TTC549 (cell line): ENCODE measurements around the gene TCEAL2.
"Not testable (repeated sequence)": the region's sequence is repeated elsewhere in the genome, so short reads cannot be mapped to it uniquely, and the experiment has no call there.

Experiments used
- FAIRE-seq: peaks from 2 replicates; lab custom pipeline; 2012; peaks lifted over from hg19 to GRCh38; lab: Jason Lieb, UNC

The TCEAL2 gene

DNA sequence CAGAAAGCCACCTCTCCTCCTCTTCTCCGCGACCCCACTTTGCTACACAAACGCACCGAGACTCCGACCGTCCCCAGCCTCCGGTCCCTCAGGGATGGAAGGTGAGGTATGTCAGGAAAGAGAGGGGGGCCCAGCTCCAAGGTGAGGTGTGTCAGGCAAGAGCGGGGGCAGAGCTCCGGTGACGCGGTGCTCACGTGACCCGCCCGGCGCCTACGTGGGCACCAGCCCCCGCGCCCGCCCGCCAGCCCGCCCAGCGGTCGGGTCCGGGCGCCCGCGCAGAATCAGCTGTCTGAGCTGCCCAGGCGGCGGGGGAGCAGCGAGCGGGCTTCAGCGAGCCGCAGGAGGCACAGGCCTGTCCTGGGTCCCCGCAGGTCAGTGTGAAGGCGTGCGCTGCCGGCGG, at the start of gene TCEAL2:
Gene TCEAL2 (plus strand): TSS at position 244 of the 400 bp plus-strand sequence. CDS start 1,152 bp downstream, outside the sequence.
- FAIRE-seq: not testable (repeated sequence)

DNA sequence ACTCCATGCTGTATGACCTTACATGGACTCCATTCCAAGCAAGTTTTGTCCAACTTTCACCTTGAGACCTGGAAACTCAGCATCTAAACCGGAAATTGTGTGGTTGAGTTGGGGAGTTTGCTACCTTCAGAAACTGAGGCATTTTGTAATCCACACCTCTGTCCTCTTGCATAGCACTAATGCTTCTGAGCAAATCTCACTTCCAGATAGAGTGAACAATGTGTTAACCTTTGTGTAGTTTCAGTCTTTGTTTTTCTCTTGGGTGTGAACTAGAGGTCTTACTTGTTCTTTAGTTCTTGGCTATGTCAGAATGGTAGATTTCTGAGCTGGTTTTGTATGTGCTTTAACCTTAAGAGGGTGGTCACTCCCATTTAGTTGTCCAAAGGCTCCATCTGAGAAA, 48.1 kb upstream of the TCEAL2 start:
- no peak for FAIRE-seq

DNA sequence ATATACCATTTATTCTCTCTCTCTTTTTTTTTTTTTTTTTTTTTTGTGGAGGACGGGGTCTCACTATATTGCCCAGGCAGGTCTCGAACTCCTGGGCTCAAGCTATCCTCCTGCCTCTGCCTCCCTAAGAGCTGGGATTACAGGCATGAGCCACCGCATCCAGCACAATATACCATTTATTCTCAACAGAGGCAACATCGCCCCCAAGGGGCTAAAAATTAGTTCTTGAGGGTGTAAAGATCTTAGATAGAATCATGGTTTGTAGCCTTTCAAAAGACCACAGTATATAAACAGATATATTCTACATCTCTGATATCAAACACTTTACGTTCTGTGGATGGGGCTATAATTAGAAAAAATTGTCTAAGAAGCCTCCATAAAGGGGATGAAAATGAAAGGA, 39.8 kb upstream of the TCEAL2 start:
- FAIRE-seq: no peak

DNA sequence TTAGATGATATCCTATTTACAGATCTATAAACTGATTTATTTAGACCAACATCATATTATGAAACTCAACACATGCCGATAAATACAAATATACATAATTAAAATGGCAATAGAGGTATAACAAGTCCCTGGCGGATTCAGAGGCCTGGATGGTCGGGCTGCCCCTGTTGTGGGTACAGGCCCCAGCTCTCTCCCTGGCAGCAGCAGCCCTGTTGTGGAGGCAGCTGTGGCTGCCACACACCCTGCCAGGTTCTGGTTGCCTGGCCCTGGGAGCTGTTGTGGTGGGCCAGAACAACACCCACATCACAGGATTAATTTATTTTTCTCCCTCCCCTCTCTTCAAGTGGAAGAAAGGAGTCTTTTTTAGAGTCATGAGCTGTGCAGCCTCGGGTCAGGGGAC, 12.1 kb upstream of the TCEAL2 start:
- FAIRE-seq: no peak

DNA sequence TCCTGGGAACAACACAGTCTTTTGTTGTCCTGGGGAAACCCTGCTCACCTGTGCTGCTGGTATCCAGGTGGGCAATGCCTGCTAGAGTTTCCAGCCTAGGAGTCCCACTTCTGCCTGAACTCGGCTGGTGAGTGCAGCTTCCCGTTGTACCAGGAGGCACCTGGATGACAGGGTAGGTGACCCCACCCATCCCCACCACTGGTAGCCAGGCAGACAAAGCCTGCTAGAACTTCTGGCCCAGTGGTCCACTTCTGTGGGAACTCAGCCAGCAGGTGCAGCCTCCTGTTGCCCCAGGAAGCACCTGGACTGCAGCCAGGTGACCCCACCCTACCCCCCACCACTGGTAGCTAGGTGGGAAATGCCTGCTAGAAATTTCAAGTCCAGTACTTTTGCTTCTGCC, 9.7 kb upstream of the TCEAL2 start:
- FAIRE-seq: no peak

DNA sequence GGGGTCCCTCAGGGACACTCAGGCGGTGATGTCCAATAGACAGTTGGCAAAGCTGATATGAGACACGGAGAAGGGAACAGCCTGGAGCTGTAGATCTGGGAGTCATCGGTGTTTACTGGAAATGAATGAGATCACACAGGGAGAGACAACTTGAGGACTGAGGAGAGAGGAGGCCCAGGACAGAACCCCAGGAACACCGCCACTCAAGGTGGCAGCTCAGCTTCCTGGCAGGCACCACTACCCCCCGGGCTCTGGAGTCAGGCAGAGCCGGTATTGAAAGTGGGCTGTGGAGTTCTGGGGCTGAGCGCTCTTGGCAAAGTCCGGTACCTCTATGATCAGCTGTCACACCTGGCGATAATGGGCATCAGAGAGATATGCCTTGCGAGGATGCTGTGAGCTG, 465 bp upstream of the TCEAL2 start:
- FAIRE-seq: not testable (repeated sequence)

DNA sequence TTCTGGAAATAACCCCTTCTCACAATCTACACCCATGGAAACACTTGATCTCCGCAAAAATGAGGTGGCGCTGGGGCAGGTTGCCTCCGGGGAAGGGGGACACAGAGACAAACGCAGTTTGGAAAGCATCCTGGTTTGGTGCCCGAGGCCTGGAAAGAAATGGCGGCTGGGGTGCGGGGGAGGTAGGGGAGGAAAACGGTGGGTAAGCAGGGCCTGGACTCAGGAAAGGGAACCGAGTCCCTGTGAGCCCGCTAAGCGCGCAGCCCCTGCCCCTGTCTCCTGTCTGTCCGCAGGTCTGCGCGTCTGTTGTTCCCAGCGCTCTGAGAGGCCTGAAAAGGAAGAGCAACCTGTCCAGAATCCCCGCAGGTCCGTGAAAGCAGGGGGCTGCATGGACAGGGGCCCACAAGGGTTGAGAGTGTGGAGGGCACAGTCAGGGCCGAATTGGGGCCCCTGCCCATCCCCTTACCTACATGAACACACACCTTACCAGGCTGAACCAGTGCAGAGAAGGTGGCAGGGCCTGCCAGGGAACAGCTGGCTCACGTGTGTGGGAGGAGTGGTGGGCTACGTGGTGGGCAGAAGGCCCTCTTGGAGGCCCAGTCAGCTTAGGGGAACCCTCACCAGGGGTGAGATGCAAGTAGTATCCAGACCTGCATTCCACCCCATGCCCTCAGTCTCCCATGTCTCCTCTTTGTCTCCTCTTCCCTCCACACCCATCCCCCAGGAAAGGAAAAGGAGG, 770 bp downstream of the TCEAL2 start:
- not testable (repeated sequence) for FAIRE-seq

DNA sequence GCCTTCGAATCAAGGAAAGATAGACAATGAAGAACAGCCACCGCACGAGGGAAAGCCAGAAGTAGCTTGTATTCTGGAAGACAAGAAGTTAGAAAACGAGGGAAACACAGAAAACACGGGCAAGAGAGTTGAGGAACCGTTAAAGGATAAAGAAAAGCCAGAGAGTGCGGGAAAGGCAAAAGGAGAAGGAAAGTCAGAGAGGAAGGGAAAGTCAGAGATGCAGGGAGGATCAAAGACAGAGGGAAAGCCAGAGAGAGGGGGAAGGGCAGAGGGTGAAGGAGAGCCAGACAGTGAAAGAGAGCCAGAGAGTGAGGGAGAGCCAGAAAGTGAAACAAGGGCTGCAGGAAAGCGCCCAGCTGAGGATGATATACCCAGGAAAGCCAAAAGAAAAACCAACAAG, 1.4 kb downstream of the TCEAL2 start:
- no peak for FAIRE-seq

DNA sequence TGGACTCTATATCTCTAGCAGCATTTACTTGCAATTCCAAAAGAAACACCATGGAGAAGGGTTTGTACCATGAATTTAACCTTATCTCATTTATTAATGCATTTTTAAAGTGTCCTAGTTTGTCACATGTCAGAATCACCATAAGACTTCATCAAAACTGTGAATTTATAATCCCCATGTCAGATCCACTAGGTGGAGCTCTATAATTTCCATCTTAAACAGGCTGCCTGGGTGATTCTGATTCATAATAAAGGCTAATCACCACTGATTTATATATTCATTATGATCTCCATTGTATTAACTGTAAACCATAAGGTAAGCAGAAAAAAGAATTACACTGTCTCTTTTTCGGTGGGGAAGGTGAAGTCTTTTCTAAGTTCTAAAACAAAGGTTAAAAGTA, 4.0 kb downstream of the TCEAL2 start:
- no peak for FAIRE-seq

DNA sequence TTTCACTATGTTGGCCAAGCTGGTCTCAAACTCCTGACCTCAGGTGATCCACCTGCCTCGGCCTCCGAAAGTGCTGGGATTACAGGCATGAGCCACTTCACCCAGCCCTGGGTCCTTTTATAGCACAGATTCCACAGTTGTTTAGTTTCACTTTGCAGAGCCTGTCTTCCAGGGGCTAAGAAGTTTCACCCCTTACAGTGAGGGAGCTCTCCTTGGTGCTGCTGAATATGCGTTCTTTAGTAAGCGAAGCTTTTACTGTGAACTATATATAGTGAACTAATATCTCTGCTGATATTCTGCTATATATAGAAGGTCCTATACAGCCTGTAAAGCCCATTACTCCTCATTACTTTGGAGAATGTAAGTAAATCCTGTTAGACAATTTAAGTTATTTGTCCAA, 12.6 kb downstream of the TCEAL2 start:
- no peak for FAIRE-seq

DNA sequence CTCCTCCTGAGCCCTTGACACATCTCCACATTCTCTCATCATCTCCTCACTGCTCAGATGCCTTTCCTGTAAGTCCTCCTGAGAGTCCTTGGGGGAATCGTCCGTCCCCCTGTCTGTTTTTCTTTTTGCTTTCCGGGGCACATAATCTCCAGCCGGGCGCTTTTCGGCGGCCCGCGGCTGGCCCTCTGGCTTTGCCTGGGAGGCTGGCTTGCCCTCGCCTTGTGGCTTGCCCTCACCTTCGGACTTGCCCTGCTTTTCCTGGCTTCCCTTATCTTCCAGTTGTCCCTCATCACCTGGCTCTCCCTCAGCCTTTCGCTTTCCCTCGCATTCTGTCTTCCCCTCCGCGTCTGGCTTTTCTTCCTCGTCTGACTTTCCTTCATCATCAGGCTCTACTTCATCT, 15.4 kb downstream of the TCEAL2 start:
- FAIRE-seq: not testable (repeated sequence)

DNA sequence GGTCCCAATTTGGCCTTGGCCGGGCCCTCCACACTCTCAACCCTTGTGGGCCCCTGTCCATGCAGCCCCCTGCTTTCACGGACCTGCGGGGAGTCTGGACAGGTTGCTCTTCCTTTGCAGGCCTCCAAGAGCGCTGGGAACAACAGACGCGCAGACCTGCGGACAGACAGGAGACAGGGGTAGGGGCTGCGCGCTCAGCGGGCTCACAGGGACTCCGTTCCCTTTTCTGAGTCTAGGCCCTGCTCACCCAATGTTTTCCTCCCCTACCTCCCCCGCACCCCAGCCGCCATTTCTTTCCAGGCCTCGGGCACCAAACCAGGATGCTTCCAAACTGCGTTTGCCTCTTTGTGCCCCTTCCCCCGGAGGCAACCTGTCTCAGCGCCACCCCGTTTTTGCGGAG, 16.2 kb downstream of the TCEAL2 start:
- FAIRE-seq: not testable (repeated sequence)

DNA sequence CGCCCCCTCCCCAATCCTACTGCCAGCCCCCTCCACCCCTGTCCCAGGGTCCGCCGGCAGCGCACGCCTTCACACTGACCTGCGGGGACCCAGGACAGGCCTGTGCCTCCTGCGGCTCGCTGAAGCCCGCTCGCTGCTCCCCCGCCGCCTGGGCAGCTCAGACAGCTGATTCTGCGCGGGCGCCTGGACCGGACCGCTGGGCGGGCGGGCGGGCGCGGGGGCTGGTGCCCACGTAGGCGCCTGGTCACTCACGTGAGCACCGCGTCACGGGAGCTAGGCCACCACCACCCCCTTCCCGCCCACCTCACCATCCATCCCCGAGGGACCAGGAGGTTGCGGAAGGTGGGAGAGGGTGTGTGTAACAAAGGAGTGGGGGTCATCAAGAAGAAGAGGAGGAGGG, 16.8 kb downstream of the TCEAL2 start, which contains the start of gene TCEAL6:
Gene TCEAL6 (minus strand): TSS at position 208 of the 400 bp plus-strand sequence.
- not testable (repeated sequence) for FAIRE-seq

DNA sequence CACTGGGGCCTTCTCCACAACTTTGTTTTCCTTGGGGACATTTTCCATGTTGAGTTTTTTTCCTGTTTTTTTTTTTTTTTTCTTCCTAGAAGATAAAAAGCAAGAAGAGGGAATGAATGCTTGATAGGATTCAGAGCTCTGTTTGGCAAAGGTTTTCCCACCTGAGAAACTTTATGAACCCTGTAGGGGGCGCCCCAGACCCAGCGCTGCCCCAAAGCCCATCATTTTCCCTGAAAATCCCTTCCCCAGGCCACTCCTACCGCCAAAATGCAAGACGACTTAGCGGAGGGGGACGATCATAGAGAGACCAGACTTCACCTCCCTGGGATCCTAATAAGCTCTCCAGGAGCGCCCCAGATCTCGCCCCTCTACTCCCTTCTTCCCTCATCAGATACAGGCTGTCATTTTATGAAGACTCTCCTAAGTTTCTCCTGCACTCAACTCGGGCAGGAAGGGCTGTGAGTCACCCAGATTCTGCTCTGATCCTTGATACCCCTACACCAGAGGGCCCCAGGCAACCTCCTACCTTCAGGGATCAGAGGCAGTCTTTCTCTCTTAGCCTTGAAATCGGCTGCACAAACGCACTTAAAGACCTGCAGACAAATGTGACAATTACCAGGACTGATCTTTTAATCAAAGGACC, 28.9 kb downstream of the TCEAL2 start:
- FAIRE-seq: no peak

DNA sequence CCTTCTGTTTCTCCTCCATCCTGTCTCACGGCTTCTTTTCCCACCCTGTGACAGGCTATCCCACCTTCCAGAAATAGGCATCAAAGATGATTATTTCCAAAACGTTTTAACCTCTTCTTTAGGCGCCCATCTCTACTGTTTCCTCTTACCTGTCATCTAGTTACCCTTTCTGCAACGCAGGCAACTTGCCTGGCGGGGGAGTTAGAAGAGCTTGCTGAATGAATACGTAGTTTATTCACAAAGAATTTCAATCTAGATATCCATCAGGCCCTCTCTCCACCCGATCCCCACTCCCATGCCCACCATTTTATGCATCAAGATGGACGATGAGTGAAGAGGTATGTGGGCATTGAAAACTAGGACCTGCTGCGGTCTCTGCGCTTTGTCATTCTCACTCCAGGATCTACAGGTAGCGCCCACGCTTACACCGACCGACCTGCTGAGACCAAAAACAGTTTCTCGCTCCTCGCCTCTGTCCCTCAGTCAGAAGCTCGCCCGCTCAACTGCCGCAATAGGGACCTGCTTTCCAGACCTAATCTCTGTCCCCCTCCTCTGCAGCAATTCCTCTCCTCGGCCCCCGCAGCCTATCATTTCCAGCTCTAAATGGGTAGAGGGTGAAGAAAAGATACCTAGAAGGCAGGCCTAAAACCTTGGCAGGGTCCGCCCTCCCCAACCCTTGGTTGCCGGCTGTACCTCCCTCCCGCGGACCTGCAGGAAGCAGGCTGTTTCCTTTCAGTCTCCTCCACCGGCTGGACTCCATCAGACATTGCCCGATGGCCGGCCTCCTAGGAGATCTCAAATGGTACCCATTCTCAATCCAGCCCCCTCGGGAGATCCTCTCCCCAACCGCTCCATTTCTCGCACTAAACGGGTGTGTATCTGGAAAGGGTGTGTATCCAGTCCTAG, 29.7 kb downstream of the TCEAL2 start:
- FAIRE-seq: no peak

DNA sequence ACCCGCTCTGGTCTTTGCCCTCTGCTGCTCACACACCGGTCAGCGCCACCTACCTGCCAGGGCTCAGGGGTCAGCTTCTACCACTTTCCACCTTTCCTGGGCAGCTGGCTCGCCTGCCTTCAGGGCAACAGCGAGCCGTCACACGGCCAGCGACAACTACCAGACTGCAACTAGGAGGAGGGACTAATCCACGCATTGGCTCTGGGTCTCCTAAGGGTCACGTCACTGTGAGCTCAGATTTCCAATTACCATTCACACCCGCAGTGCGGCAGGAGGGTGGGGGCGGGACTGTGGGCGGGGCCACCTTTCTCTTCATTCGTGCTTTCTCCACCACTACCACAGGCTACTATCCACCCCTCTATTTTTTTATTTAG, 30.3 kb downstream of the TCEAL2 start, which contains the start of gene BEX5:
Gene BEX5 (minus strand): TSS at position 172 of the 374 bp plus-strand sequence. CDS start 1,712 bp downstream, outside the sequence.
- FAIRE-seq: no peak
